ENCODE data around the gene FAM168A.

The FAM168A gene

DNA sequence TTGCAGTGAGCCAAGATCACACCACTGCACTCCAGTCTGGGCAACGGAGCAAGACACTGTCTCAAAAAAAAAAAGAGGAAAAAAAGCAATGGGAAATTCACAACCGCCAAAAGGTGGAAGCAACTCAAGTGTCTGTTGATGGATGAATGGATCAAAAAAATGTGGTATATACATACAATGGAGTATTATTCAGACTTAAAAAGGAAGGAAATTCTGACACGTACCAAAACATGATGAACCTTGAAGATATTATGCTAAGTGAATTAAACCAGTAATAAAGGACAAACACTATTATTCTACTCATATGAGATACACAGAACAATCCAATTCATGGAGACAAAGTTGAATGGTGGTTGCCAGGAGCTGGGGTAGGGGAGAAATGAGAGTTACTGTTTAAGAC, 40.9 kb downstream of the FAM168A start:
- no peak for DNase-seq (ENCODE audit: low read depth)

DNA sequence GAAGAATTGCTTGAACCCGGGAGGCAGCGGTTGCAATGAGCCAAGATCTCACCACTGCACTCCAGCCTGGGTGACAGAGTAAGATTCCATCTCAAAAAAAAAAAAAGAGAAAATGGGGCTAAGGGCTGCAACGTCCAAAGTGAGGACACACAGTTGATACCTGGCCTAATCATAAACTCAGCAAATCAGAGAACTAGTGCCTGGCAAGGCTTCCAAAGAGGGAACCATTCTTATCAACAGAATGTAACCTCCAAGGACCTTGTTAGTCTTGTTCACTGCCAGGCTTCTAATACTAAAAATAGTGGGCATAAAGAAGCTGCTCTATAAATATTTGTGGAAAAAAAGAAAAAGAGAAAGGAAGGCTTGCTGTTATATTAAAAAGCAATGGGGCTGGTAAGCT, 42.3 kb downstream of the FAM168A start:
- no peak for DNase-seq (ENCODE audit: low read depth)

DNA sequence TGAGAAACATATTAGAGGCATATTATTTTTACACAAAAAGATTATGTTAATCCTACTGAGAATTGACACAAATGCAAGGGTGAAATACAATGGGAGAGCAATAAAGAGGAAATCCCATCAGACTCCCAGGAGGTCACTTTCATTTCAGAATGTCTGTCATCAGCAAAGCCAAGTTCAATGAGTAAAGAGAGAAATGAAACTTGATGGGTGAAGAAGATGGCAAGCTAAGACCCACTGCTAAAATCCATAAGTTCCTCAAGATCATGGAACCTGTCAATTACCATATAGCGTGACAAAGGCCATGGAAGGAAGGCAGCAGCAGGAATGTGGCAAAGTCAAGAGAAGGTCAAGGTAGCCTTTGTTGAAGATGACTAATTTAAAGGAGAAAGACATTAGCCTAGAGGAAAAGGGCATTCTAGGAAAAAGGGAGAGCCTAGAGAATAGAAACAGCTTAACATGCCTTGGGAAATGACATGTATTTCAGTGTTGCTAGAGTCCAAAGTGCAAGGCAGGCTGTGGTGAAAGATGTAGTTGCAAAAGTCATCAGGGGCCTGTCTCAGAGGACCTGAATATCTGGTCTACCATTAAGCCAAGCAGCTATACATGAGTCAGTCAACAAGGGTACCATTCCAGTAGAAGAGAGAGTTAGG, 43.1 kb downstream of the FAM168A start:
- no peak for DNase-seq (ENCODE audit: low read depth)

DNA sequence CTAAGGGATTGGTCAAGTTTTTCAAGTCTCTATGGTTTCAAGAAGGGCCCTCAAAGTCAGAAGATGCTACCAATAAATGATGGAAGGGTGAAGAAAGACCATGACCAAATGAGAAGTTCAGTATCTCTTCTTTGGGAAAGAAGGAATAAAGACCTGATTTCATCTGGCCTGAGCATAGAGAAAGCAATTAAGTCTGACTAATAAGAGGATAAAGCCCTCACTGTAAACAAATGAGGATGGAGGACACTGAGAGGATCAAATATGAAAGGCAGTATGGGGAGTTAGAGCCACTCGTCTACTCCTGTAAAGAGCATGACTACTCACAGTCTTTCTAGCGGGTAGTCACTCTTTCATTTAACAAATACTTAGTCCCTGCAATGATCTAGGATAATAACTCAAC, 44.6 kb downstream of the FAM168A start:
- no peak for DNase-seq (ENCODE audit: low read depth)

DNA sequence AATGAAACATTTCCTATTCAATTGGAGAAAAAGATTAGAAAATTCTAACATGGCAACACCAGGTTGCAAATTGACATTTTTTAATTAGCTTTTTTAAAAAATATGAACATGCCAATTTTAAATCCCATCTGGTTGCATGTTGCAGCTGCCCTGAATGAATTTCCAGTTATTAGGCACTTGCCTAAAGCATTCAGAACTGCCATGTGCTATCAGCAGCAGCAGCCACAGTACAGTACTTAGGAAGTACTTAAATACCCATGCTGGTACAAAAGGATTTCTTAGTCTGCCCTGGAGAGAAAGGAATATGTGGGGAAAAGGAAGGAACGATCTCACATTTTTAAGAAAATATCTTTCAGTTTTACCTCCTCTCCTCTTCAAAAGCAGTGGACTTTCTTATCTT, 46.2 kb downstream of the FAM168A start:
- DNase-seq (ENCODE audit: low read depth), result no peak

DNA sequence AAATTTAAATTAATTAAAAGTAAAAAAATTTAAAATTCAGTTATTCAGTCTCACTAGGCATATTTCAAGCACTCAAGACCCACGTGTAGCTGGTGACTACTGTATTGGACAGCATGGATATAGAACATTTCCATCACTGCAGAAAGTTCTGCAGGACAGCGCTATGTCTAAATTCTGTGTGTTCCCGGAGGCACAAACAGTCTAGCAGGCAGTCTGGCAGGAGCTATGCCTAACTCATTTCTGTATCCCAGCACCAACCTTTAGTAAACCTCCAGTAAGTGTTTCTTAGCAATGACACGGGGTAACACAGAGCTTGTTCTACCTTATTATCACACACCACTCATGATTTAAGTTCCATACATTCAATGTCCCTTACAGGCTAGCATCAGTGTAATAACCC, 48.5 kb downstream of the FAM168A start:
- DNase-seq (ENCODE audit: low read depth), result no peak

DNA sequence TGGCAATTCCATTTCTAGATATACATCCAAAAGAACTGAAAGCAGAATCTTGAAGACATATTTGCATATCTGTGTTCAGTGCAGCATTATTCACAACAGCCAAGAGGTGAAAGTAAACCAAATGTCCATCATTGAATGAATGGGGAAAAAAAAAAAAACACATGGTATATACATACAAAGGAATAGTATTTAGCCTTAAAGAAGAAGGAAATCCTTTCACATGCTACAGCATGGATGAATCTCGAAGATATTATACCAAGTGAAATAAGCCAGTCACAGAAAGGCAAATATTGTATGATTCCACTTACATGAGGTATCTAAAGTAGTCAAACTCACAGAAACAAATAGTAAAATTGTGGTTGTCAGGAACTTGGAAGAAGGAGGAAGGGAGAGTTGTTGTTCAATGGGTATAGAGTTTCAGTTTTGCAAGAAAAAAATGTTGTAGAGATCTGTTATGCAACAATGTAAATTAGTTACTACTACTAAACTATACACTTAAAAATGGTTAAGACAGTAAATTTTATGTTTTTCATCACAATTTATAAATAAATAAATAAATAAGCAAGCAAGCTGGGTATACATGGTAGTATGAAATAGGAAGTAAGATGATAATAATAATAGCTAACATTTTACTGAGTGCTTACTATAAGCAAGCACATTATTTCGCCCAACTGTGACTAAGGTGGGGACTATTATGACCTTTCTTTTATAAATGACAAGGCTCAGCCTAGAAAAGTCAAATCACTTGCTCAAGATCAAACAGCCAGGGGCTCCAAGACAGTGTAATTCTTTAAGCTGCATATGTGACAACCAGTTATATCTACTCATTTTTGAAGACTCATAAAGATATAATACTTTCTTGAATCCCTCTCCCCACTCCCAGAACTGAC, 50.0 kb downstream of the FAM168A start:
- no peak for DNase-seq (ENCODE audit: low read depth)

DNA sequence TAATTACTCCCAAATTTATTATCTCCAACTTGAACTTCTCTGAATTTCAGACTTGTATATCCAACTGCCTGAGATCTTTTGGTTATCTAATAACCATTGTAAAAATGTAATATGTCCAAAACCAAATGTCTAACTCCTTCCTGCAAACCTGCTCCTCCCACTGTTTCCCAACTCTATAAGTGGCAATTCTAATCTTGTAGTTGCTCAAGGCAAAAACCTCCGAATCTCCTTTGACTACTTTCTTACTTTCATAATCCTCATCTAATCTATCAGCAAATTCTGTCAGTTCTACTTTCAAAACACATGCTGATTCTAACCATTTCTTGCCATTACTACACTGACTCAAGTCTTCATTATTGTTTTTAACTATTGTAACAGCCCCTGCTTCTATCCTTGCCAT, 55.7 kb downstream of the FAM168A start:
- DNase-seq (ENCODE audit: low read depth), result no peak

DNA sequence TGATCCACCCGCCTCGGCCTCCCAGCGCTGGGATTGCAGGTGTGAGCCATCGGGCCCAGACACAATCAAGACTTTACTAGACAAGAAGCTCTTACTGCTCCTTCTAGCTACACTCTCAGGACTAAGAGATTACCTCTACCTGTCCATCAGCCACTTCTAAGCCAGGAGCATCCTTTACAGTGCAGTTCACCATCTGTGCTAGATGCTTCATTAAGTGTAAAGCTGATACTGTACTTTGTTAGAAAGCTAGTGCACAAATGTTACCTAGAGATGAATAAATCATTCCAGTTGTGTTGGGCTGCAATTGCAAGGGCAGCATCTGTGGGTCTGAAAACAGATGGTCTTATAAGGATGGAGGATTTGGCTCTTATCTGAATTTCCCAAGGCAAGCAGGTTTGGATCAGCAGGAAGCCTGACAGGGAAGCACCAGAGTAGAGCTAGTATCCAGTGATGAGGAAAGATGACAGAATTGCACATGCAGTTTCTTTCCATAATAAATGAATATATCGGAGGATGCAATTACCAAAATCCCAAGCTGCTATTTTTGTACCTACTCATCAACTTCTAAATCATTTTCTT, 58.3 kb downstream of the FAM168A start:
- no peak for DNase-seq (ENCODE audit: low read depth)

DNA sequence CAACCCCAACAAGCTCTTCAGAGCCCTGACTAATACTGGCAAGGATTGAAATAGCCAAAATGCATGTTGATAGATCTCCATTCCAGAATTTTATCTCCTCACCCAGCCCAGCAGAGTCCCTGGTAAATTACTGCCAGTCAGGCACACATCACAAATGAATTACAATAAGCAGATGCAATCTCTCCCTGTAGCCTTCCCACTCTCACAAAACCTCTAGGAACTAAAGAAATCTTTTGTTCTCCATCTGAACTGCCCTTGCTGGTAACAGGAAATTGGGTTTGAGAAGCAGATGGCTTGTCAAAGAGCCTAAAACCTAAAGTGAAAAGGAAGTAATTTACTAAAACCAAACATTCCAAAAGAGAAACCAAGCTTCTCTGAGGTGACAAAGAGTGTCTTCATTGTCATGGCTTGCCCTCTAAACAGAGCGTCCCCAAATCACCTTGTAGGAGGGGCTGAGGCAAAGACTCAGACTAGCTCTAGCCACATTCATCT, 59.5 kb downstream of the FAM168A start:
- DNase-seq (ENCODE audit: low read depth), result no peak

DNA sequence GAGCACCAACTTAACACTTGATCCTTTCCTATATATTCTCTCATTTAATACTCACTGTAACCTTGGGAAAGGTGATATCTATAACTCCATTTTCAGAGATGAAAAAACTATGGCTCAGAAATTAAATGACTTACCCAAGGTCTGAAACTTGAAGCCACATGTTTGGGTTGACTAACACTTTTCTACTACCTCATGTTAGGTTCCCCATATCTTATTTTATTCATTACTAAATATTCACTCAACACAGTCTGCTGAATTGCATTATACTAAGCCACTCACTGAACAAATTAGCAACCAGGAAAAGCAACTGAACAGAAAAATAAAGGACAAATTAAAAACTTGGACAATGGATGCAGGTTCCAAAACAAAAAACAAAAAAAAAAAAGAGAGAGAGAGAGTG, 59.9 kb downstream of the FAM168A start:
- DNase-seq (ENCODE audit: low read depth), result no peak

DNA sequence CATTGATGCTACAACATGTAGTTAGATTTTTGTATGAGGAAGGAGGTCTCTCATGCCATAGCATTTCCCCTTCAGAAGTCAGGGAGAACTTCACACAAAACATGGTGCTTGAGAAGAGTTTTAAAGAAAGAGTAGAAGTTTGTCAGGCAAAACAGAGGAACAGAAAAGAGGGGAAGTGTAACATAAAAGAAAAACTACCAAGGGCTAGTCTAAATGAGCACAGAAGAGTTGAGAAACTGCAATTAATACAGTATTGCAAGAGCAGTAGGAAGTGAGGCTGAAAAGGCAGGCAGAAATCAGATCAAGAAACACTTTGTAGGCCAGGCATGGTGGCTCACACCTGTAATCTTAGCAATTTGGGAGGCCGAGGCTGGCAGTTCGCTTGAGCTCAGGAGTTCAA, 61.0 kb downstream of the FAM168A start:
- DNase-seq (ENCODE audit: low read depth), result no peak

DNA sequence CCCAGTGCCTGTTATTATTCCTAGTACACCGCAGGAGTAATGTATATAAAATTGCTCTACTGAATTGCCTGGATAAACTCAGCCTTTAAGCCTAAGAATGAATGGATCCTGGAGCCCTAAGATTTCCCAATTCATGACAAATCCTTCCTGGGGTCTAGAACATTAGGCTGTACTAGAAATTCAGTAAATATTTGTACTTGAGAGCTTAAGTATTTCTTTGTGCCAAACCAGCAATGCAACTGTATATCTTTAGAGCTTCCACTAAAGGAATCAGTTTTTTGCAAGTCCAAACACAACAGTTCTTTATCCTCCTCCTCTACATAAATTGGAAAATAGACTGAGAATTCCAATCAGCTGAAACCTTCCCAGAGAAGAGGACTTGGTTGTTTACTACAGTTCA, 65.6 kb downstream of the FAM168A start:
- DNase-seq (ENCODE audit: low read depth), result no peak

DNA sequence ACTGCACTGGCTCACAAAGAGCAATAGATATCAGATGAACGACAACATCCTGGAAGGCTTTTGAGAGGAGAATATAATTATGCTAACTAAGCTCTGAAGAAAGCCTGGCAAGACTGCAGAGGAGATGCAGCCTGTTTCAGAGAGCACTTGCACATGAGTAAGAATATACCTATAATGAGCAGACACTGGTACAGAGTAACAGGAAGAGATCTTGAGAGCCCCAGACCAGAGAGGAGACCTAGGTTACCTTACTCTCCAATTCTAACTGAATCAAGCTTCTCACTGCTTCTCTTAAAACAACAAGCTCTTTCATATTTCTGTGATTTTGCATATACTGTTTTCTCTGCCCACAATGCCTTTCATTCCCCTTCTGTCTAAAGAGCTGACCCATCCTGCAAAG, 66.5 kb downstream of the FAM168A start:
- no peak for DNase-seq (ENCODE audit: low read depth)

DNA sequence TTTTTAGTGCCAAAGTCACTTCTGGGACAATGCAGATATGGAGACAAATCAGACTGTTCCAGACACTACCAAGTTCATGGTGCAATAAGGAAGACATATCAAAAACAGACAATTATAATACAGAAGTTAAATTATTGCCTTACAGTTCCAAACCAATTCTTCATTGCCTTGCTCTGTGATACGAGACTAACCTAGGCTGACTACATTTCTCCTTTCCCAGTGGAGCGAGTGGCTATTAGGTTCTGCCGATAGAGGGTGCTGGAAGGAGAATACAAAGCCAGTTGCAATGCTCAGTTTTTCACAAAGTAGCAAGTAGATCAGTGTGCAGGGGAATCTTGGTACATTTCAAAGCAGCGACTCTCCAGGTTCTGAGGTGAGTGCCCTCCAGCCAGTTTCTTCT, 67.8 kb downstream of the FAM168A start:
- no peak for DNase-seq (ENCODE audit: low read depth)

DNA sequence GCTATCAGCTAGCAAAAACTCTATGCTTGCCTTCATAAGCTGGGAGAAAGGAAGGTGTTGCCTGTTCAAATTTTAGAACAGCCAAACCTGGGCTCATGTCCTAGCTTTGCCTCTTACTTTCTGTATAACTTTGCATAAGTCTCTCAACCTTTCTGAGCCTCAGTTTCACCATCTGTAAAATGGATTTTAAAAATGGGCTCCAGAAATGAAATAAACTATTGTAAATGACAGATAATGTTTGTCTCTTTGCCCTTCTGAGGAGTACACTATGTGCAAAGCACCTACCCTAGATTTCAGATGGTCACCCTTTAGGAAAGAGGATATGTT, 68.7 kb downstream of the FAM168A start:
- DNase-seq (ENCODE audit: low read depth), result no peak

DNA sequence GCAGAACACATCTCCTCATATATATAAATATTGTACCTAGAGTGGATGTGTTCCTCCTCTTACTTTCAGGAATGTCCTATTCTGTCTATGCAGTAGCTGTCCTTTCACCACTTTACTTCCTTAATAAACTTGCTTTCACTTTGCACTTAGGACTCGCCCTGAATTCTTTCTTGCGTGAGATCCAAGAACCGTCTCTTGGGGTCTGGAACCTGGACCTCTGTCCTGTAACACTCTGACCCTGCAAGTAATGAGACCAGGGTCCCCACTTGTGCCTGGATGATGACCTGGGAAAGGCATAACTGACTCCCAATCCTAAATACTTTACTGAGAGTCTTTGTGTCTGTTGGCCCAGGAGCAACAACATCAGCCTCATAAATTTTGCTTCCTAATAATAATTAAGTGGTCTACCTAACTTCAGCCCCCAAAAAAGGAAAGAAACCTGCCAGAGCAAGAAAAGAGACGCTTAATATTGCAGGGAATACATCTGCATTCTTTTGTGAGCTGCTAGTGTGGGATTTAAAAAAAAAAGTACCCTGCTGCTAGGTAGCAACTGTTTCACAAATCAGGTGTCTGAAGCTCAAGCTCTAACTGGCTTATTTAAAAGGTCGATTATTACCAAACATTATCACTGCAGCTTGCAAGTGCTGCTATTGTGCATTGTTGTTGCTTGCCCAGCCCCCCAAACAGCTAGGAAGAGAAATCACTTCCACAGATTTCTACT, 69.3 kb downstream of the FAM168A start:
- no peak for DNase-seq (ENCODE audit: low read depth)

DNA sequence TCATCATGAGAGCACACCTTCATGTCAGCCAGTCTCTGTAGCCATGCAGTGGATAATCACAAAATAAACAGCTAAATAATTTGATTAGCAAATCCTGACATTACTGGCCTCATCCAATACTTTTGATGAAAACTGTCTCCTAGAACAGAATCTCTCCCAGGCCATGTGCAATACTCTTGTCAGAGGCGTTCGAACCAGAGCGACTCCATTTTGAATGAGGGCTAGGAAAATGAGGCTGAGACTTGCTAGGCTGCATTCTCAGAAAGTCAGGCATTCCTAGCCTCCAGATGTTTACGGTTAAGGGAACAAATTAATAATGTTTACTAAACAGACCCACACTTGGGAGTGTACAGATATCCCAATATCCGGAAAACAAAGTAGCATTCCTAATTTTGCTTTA, 69.9 kb downstream of the FAM168A start:
- DNase-seq (ENCODE audit: low read depth), result no peak

DNA sequence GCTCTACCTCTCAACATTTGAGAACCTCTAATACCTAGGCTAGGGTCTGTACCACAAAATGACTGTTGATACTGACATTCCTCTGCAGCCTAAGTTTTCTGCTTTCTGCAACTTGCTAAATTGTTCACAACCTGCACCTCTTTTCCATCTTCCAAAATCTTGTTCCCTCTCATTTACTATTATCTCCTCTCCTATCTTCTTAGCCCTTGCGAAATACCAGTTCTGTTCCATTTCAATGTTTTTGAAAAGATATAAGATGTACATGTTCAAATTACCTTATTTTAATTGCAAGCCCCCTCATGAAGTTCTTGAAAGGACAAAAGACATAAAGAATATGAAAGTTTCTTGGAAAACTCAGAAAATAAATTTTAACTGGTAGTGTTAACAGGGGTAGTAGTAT, 72.3 kb downstream of the FAM168A start:
- DNase-seq (ENCODE audit: low read depth), result no peak

DNA sequence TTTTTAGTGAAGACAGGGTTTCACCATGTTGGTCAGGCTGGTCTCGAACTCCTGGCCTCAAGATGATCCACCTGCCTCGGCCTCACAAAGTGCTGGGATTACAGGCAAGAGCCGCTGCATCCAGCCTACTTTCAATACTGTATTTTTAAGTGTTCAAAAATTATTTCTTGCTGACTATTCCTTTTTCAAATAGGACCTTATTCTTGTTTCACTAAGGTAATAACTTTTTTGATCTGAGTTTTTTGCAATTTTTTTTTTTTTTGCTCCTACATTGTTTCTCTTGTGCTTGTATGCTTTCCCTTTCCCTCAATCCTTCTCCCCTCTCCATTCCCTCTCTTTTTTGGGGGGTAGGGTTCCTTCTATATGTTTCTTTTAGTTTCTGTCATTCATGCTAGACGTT, 73.1 kb downstream of the FAM168A start:
- no peak for DNase-seq (ENCODE audit: low read depth)

DNA sequence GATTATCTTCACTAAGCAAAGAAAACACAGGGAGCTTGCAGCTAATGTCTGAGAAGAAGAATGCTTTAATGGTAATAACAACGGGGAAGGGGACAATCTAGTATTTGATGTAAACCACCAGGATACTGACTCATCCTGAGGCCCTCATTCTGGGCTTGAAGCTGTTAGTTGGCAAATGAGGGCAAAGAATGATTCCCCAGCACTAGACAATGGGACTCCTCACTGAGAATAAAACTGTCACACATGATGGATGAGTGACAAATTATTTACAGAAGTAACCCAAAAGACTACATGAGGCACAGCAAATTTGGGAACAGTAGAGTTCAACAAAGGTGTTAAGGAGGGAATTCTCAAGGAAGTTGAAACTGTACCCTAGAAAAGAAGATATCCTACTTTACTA, 76.3 kb downstream of the FAM168A start:
- no peak for DNase-seq (ENCODE audit: low read depth)

DNA sequence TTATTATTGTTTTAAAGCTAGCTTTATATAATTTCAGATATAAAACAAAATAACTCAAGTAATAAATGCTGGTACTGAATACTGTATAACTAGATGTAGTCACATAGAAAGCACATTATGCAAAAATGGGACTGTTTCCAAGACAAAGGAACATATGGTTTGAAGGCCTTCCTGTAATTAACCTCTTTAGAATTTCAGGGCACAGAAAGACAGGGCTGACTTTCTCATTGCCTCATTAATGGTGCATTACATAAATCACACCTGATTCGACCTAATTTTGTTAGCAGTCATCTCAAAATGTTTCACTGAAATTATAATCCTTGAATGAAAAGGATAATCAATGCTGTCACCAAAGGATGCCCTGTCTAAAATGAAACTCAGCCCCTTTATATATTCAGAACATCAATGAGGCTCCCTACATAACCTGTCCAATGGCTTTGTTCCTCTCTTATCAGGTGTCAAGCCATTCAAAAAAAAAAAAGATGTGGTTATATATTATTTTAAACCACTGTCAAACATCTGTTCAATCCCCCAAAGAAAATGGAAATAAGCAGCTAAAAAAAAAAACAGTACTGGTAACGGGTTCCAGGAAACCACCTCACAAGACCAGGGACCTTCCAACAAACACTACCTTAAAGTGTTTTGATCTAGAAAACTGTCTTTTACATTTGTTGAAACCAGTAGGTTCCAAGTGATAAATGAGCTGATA, 77.4 kb downstream of the FAM168A start:
- no peak for DNase-seq (ENCODE audit: low read depth)
